ENCODE measurements around the gene CAMKMT.

Gene CAMKMT

GRCh38 chr2:44444881-44445280, 83.1 kb downstream of the CAMKMT start:
- DNase-seq (ENCODE audit: low spot score): no peak

GRCh38 chr2:44448860-44449527, 87.2 kb downstream of the CAMKMT start:
- no peak for DNase-seq (ENCODE audit: low spot score)

- no peak for DNase-seq (ENCODE audit: low spot score)
Measured at GRCh38 chr2:44450082-44450481, 88.3 kb downstream of the CAMKMT start.

GRCh38 chr2:44450806-44451205, 89.1 kb downstream of the CAMKMT start:
- DNase-seq (ENCODE audit: low spot score): no peak

- DNase-seq (ENCODE audit: low spot score): no peak
Measured at GRCh38 chr2:44452069-44452583, 90.4 kb downstream of the CAMKMT start.

GRCh38 chr2:44453259-44453658, 91.5 kb downstream of the CAMKMT start:
- no peak for DNase-seq (ENCODE audit: low spot score)

GRCh38 chr2:44455877-44456276, 94.1 kb downstream of the CAMKMT start:
- DNase-seq (ENCODE audit: low spot score): no peak

- DNase-seq (ENCODE audit: low spot score): no peak
Measured at GRCh38 chr2:44456946-44457345, 95.2 kb downstream of the CAMKMT start.

- DNase-seq (ENCODE audit: low spot score): no peak
Measured at GRCh38 chr2:44459739-44460138, 98.0 kb downstream of the CAMKMT start.

GRCh38 chr2:44462934-44463849, 101.4 kb downstream of the CAMKMT start:
- no peak for DNase-seq (ENCODE audit: low spot score)

GRCh38 chr2:44464437-44464836, 102.7 kb downstream of the CAMKMT start:
- DNase-seq (ENCODE audit: low spot score): no peak

GRCh38 chr2:44470151-44470550, 108.4 kb downstream of the CAMKMT start:
- DNase-seq (ENCODE audit: low spot score): no peak

- DNase-seq (ENCODE audit: low spot score): no peak
Measured at GRCh38 chr2:44477657-44478414, 116.1 kb downstream of the CAMKMT start.

GRCh38 chr2:44479127-44479887, 117.6 kb downstream of the CAMKMT start:
- DNase-seq (ENCODE audit: low spot score): peak; percentile 89

- no peak for DNase-seq (ENCODE audit: low spot score)
Measured at GRCh38 chr2:44480068-44480467, 118.3 kb downstream of the CAMKMT start.

- no peak for DNase-seq (ENCODE audit: low spot score)
Measured at GRCh38 chr2:44487052-44487451, 125.3 kb downstream of the CAMKMT start.

GRCh38 chr2:44490726-44491125, 129.0 kb downstream of the CAMKMT start:
- DNase-seq (ENCODE audit: low spot score): no peak

GRCh38 chr2:44494006-44494405, 132.3 kb downstream of the CAMKMT start:
- DNase-seq (ENCODE audit: low spot score): no peak

GRCh38 chr2:44495035-44495434, 133.3 kb downstream of the CAMKMT start:
- DNase-seq (ENCODE audit: low spot score): no peak

- no peak for DNase-seq (ENCODE audit: low spot score)
Measured at GRCh38 chr2:44495544-44495943, 133.8 kb downstream of the CAMKMT start.

GRCh38 chr2:44496130-44496529, 134.4 kb downstream of the CAMKMT start:
- DNase-seq (ENCODE audit: low spot score): no peak

- DNase-seq (ENCODE audit: low spot score): no peak
Measured at GRCh38 chr2:44498551-44498950, 136.8 kb downstream of the CAMKMT start.
